Measurements from ENCODE around the gene ASAH2. TPM values are rescaled to one million over a fixed set of nuclear protein-coding genes. Genes with fewer than 3 reads are reported as not detected.

Gene ASAH2
- total RNA-seq (1.6 TPM), polyA plus RNA-seq (1 to 10 TPM in 3 of 4 donors, under 1 TPM in 1; 0.85 to 6.0 (median 2.5) TPM)

DNA sequence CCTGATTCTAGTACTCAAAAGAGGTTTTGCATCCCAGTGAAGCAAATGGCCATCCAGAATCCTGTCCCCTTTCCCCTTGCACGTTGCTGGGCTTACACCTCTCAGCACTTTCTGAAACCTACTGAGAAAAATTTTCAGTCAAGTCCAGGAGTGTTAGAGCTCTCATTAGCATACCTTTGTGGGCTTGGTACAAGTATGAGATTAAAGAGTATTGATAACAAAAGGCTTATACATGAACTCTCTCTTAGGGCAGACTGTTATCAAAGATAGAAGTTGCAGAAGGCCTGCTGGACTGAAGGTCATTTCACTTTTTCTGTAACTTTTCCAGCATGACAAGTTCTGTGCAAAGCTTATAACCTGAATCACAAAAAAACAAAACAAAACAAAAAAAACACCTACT, at the start of gene ASAH2:
ASAH2 (minus strand) TSS at position 123 of the 400 bp plus-strand sequence. CDS start 2,906 bp downstream, outside the sequence.
- H3K4me1 Mint-ChIP-seq, result no peaks in the 10 kb centered on the region
- Histone ChIP-seq H3K4me3 (ENCODE audit: low read depth, low read length) (no peak within 1 kb of the TSS), H3K4me1 (ENCODE audit: control insufficient read depth, insufficient read depth, low read length, poor library complexity, severe bottlenecking) (no peaks in the 10 kb centered on the region), H3K9me3 (ENCODE audit: control insufficient read depth in 2 of 2, low read length in 2 of 2) (no peaks in the 10 kb centered on the region), H3K36me3 (ENCODE audit: control insufficient read depth, insufficient read depth, low read length) (no peaks in the 10 kb centered on the region), H3K27me3 (ENCODE audit: control insufficient read depth, insufficient read depth, low read length) (peaks cover 32% of the 10 kb centered on the region), H3K27ac (ENCODE audit: insufficient read depth, low read length, poor library complexity, severe bottlenecking) (no peak within 1 kb of the TSS)
- no peak for DNase-seq
- no peak within 1 kb of the TSS for H3K4me3 Mint-ChIP-seq
- no peak within 1 kb of the TSS for H3K27ac Mint-ChIP-seq
- no peaks in the 10 kb centered on the region for H3K9me3 Mint-ChIP-seq
- no peak for ATAC-seq (ENCODE audit: low read depth in 2 of 2)
- H3K27me3 Mint-ChIP-seq, result peaks cover 49% of the 10 kb centered on the region
- H3K36me3 Mint-ChIP-seq, result no peaks in the 10 kb centered on the region

DNA sequence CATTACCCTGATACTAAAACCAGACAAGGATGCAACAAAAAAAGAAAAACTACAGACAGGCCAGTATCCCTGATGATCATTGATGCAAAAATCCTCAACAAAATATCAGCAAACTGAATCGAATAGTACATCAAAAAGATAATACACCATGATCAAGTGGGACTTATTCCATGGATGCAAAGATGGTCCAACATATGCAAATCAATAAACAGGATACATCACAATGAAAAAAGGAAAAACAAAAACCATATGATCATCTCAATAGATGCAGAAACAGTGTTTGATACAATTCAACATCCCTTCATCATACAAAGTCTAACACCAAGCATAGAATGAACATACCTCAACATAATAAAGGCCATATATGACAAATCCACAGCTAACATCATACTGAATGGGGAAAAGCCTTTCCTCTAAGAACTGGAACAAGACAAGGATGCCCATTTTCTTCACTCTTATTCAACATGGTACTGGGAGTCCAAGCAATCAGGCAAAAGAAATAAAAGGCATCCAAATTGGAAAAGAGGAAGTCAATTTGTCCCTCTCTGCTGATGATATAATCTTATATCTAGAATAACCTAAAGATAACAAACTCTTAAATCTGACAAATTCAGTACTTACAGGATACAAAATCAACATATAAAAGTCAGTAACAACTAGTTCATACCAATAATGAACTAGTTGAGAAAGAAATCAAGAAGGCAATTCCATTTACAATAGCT, 48.8 kb upstream of the ASAH2 start:
- H3K27ac ChIP-seq (ENCODE audit: insufficient read depth, low read length, poor library complexity, severe bottlenecking), result no peak overlapping the region
- no peak overlapping the region for H3K4me3 ChIP-seq (ENCODE audit: low read depth, low read length)
- H3K36me3 Mint-ChIP-seq, result peaks cover 15% of the 10 kb centered on the region
- H3K4me1 Mint-ChIP-seq, result peaks cover 4 to 26% (median 12%) of the 10 kb centered on the region in 4 donors
- H3K27me3 Mint-ChIP-seq, result no peaks in the 10 kb centered on the region
- peaks cover 4% of the 10 kb centered on the region for H3K36me3 ChIP-seq (ENCODE audit: control insufficient read depth, insufficient read depth, low read length)
- no peak for DNase-seq
- no peaks in the 10 kb centered on the region for H3K4me1 ChIP-seq (ENCODE audit: control insufficient read depth, insufficient read depth, low read length, poor library complexity, severe bottlenecking)
- no peaks in the 10 kb centered on the region for H3K27me3 ChIP-seq (ENCODE audit: control insufficient read depth, insufficient read depth, low read length)
- no peak overlapping the region for H3K27ac Mint-ChIP-seq
- peaks cover 0 to 5% (median 3%) of the 10 kb centered on the region in 7 donors for H3K9me3 Mint-ChIP-seq
- H3K4me3 Mint-ChIP-seq, result peak overlapping the region in 1 of 4 donors; percentile 19
- ATAC-seq (ENCODE audit: low read depth in 2 of 2), result no peak
- peaks cover 0 to 2% of the 10 kb centered on the region in 2 experiments for H3K9me3 ChIP-seq (ENCODE audit: control insufficient read depth in 2 of 2, low read length in 2 of 2)

DNA sequence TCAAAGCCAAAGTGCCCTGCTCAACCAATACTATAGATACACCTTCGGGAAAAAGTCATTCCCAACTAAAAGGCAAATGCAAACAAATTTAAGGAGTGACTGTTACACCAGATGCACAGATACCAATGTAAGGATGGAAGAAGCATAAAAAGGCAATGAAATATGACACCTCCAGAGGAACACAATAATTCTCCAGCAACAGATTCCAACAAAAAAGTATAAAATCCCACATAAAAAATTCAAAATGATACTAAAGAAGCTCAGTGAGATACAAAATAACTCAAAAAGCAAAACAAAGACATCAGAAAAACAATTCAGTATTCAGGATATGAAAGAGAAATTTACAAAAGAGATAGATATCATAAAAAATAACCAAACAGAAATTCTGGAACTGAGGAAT, 44.1 kb upstream of the ASAH2 start:
- H3K4me1 ChIP-seq (ENCODE audit: control insufficient read depth, insufficient read depth, low read length, poor library complexity, severe bottlenecking), result no peaks in the 10 kb centered on the region
- Mint-ChIP-seq H3K27ac (no peak overlapping the region), H3K9me3 (peaks cover 0 to 5% (median 3%) of the 10 kb centered on the region in 7 donors), H3K4me3 (no peak overlapping the region), H3K36me3 (peaks cover 7% of the 10 kb centered on the region), H3K27me3 (no peaks in the 10 kb centered on the region), H3K4me1 (peaks cover 0 to 18% (median 2%) of the 10 kb centered on the region in 4 donors)
- H3K27me3 ChIP-seq (ENCODE audit: control insufficient read depth, insufficient read depth, low read length), result no peaks in the 10 kb centered on the region
- ATAC-seq (ENCODE audit: low read depth in 2 of 2) (no peak), DNase-seq (no peak)
- no peak overlapping the region for H3K4me3 ChIP-seq (ENCODE audit: low read depth, low read length)
- H3K27ac ChIP-seq (ENCODE audit: insufficient read depth, low read length, poor library complexity, severe bottlenecking), result no peak overlapping the region
- peaks cover 0 to 2% of the 10 kb centered on the region in 2 experiments for H3K9me3 ChIP-seq (ENCODE audit: control insufficient read depth in 2 of 2, low read length in 2 of 2)
- H3K36me3 ChIP-seq (ENCODE audit: control insufficient read depth, insufficient read depth, low read length), result no peaks in the 10 kb centered on the region

DNA sequence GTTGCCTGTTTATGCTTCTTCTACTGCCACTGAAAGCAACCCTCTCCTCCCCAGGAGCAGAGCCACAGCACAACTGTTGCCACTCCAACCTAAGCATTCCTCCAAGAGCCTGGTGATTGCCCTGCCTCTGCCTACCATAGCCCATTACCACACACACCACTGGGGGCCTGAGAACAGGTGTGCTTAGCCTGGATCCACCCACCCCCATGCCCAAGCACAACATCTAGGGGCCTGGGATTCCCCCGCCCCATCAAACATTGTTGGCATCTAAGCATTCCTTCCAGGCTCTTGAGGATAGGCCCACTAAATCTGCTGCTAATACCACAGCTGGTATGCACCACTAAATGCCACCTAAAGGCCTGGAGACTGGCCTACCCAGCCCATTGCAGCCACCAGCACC, 43.3 kb upstream of the ASAH2 start:
- Mint-ChIP-seq H3K27ac (no peak overlapping the region), H3K4me1 (peaks cover 0 to 10% (median 2%) of the 10 kb centered on the region in 4 donors), H3K9me3 (peaks cover 0 to 5% (median 3%) of the 10 kb centered on the region in 7 donors), H3K36me3 (peaks cover 7% of the 10 kb centered on the region), H3K27me3 (no peaks in the 10 kb centered on the region), H3K4me3 (peak overlapping the region in 1 of 4 donors; percentile 59)
- Histone ChIP-seq H3K36me3 (ENCODE audit: control insufficient read depth, insufficient read depth, low read length) (no peaks in the 10 kb centered on the region), H3K27ac (ENCODE audit: insufficient read depth, low read length, poor library complexity, severe bottlenecking) (no peak overlapping the region), H3K27me3 (ENCODE audit: control insufficient read depth, insufficient read depth, low read length) (no peaks in the 10 kb centered on the region), H3K4me1 (ENCODE audit: control insufficient read depth, insufficient read depth, low read length, poor library complexity, severe bottlenecking) (no peaks in the 10 kb centered on the region), H3K9me3 (ENCODE audit: control insufficient read depth in 2 of 2, low read length in 2 of 2) (peaks cover 0 to 2% of the 10 kb centered on the region in 2 experiments), H3K4me3 (ENCODE audit: low read depth, low read length) (no peak overlapping the region)
- DNase-seq, result no peak
- no peak for ATAC-seq (ENCODE audit: low read depth in 2 of 2)

DNA sequence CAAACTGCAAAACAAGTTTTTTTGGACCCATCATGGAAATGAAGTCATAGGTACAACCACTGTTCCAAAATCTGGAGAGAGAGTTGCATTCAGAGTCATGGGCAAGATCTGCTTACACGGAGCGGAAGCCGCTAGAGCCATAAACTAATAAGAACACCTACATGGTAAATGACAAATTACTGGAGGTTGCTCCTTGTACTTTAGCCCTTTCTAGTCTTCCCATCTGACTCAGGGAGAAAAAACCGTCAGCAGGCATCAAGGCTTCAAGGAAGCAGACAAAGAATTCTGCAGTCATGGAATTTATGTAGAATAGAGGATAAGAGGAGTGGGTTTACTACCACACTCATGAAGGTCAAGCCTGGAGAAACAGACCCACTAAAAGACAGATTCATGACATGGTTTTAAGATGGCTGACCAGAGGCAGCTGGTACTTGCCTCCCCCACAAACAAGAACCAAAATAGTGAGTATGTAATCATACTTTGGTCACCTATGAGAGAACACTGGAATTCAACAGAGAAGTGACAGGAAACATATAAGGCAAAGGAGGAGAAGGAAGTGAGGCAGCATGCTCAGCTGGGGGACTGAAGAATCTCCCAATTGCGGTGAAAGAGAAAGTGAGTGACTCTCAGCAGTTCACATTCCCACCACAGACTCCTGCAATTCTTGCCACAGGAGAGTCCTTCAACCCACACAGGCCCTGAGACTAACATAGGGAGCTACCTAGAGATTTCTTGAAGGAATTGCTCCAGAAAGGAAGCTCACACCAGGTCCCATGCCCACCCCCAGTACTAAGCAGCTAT, 42.4 kb upstream of the ASAH2 start:
- Histone ChIP-seq H3K9me3 (ENCODE audit: control insufficient read depth in 2 of 2, low read length in 2 of 2) (peaks cover 0 to 2% of the 10 kb centered on the region in 2 experiments), H3K27me3 (ENCODE audit: control insufficient read depth, insufficient read depth, low read length) (no peaks in the 10 kb centered on the region), H3K4me1 (ENCODE audit: control insufficient read depth, insufficient read depth, low read length, poor library complexity, severe bottlenecking) (no peaks in the 10 kb centered on the region), H3K27ac (ENCODE audit: insufficient read depth, low read length, poor library complexity, severe bottlenecking) (no peak overlapping the region), H3K4me3 (ENCODE audit: low read depth, low read length) (no peak overlapping the region), H3K36me3 (ENCODE audit: control insufficient read depth, insufficient read depth, low read length) (no peaks in the 10 kb centered on the region)
- H3K27ac Mint-ChIP-seq, result no peak overlapping the region
- H3K36me3 Mint-ChIP-seq, result peaks cover 3% of the 10 kb centered on the region
- H3K9me3 Mint-ChIP-seq, result peaks cover 0 to 5% (median 2%) of the 10 kb centered on the region in 7 donors
- DNase-seq (no peak), ATAC-seq (ENCODE audit: low read depth in 2 of 2) (no peak)
- no peak overlapping the region for H3K4me3 Mint-ChIP-seq
- H3K4me1 Mint-ChIP-seq, result peaks cover 0 to 8% (median 2%) of the 10 kb centered on the region in 4 donors
- H3K27me3 Mint-ChIP-seq, result no peaks in the 10 kb centered on the region

DNA sequence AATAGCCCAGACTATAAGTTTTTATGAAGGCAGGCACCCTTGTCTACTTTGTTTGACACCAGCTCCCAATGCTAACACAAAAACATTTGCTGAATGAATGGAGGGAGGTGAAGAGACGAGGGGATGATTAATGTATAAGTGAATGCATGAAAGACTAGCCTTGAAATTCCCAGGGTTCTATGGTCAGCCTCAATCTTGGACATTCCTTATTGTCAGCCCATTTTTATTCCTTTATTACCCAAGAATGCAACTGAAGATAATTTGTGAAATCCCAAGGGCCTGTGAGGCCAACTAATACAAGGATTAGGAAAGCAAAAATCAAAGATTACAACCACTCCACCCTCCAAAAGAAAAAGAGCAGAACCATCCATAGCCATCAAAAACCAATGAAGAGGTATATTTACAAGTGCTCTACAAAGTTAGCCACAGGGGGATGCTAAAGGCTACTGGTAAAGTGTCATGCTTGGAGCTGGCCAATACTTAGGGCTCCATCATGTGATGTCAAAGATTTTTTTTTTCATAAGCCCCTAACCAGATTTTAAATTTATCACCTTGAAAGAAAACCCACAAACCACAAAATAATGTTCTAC, 40.0 kb upstream of the ASAH2 start:
- Mint-ChIP-seq H3K27ac (no peak overlapping the region), H3K4me1 (peaks cover 0 to 8% (median 2%) of the 10 kb centered on the region in 4 donors), H3K36me3 (peaks cover 3% of the 10 kb centered on the region), H3K9me3 (peaks cover 0 to 2% (median 0%) of the 10 kb centered on the region in 7 donors), H3K4me3 (peak overlapping the region in 1 of 4 donors; percentile 34), H3K27me3 (peaks cover under 1% of the 10 kb centered on the region)
- Histone ChIP-seq H3K9me3 (ENCODE audit: control insufficient read depth in 2 of 2, low read length in 2 of 2) (no peaks in the 10 kb centered on the region), H3K27ac (ENCODE audit: insufficient read depth, low read length, poor library complexity, severe bottlenecking) (no peak overlapping the region), H3K4me1 (ENCODE audit: control insufficient read depth, insufficient read depth, low read length, poor library complexity, severe bottlenecking) (no peaks in the 10 kb centered on the region), H3K27me3 (ENCODE audit: control insufficient read depth, insufficient read depth, low read length) (no peaks in the 10 kb centered on the region), H3K36me3 (ENCODE audit: control insufficient read depth, insufficient read depth, low read length) (no peaks in the 10 kb centered on the region), H3K4me3 (ENCODE audit: low read depth, low read length) (no peak overlapping the region)
- ATAC-seq (ENCODE audit: low read depth in 2 of 2), result no peak
- peak in 1 of 3 donors; percentile 18 for DNase-seq

DNA sequence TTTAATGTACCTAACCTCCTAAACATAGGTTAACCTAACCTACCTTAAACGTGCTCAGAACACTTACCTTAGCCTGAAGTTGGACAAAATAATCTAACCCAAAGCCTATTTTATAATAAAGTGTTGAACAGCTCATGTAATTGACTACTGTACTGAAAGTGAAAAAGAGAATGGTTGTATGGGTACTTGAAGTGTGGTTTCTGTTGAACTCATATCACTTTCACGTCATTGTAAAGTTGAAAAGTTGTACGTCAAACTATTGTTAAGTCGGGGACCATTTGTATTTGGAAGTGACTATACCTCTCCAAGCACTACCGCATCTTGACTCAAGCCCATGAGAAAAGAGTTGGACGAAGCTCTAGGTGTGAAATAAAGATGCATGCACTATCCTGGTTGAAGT, 37.9 kb upstream of the ASAH2 start:
- Mint-ChIP-seq H3K9me3 (peaks cover 0 to 3% (median 0%) of the 10 kb centered on the region in 7 donors), H3K4me3 (no peak overlapping the region), H3K36me3 (no peaks in the 10 kb centered on the region), H3K27ac (no peak overlapping the region), H3K4me1 (peaks cover 0 to 8% (median 0%) of the 10 kb centered on the region in 4 donors), H3K27me3 (peaks cover 21% of the 10 kb centered on the region)
- no peak for DNase-seq
- ATAC-seq (ENCODE audit: low read depth in 2 of 2), result no peak
- Histone ChIP-seq H3K27me3 (ENCODE audit: control insufficient read depth, insufficient read depth, low read length) (peaks cover 3% of the 10 kb centered on the region), H3K9me3 (ENCODE audit: control insufficient read depth in 2 of 2, low read length in 2 of 2) (no peaks in the 10 kb centered on the region), H3K36me3 (ENCODE audit: control insufficient read depth, insufficient read depth, low read length) (no peaks in the 10 kb centered on the region), H3K4me1 (ENCODE audit: control insufficient read depth, insufficient read depth, low read length, poor library complexity, severe bottlenecking) (no peaks in the 10 kb centered on the region), H3K27ac (ENCODE audit: insufficient read depth, low read length, poor library complexity, severe bottlenecking) (no peak overlapping the region), H3K4me3 (ENCODE audit: low read depth, low read length) (no peak overlapping the region)

All from CD4-positive, CD25-positive, alpha-beta regulatory T cell (primary cell).